PFSK-1 (cell line): Measurements from ENCODE around the gene FOXK2.

Experiments used
- FOXP2 ChIP-seq: optimal IDR thresholded peaks from 2 replicates; pipeline ENCODE3; 2011; ENCODE audit warnings: borderline replicate concordance, control low read depth, inconsistent platforms; ENCODE audit not compliant: insufficient read depth; ENCODE audit errors: extremely low read length, extremely low read depth
- POLR2AphosphoS5 ChIP-seq: IDR thresholded peaks from 2 replicates; pipeline ENCODE4 v1.6.1; 2012; ENCODE audit warnings: low read depth, mild to moderate bottlenecking, control low read depth, low read length, moderate library complexity
- SIN3A ChIP-seq: IDR thresholded peaks from 2 replicates; pipeline ENCODE4 v1.6.1; 2012; ENCODE audit warnings: mild to moderate bottlenecking, low read length, moderate library complexity, borderline replicate concordance; ENCODE audit not compliant: insufficient read depth
- TAF1 ChIP-seq: IDR thresholded peaks from 2 replicates; pipeline ENCODE4 v1.6.1; 2012; ENCODE audit warnings: low read length, control low read depth, borderline replicate concordance; ENCODE audit not compliant: insufficient read depth
- TF ChIP-seq, protein P1 (sequence below), 2 experiments: IDR thresholded peaks; 2 replicates each; pipeline versions ENCODE4 v1.6.1 to v1.8.0; 2011 to 2012; ENCODE audit warnings: low read depth in 2 of 2, low read length in 2 of 2, control low read depth in 1 of 2, inconsistent platforms in 1 of 2, mild to moderate bottlenecking in 1 of 2, moderate library complexity in 1 of 2; ENCODE audit not compliant: insufficient read depth in 1 of 2

DNA sequence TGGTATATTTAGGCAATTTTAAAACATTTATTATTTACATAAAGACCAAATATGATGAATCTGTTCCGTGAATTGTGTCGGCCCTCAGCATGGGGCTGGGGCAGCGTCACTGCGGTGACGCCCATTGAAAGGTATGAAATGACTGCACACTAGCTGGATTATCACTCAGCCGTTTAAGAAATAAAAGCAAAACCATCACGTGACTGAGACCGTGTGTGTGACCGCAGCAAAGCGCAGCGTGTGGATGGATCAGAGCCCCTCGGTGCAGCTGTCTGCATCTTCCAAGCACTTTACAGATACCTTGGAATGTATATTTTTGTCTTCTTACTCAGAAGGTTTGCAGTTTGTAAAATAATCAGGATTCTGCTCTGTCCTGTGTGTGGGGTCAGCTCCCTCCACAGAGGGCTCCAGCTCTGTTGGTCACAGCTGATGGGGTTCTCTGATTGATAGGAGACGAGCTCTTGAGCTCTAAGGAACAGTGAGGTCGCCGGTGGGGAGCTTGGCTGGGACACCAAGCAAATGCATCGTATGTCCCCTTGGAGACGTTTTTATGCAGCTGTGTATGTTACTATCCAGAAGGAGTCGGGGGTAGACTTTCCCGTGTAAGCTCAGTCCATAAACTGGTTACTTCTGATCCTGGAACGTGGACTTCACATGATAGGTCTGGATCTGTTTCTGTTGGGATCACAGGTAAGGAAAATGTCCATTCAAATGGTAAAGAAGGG is 83.6 kb downstream of the FOXK2 start:
- TF ChIP-seq POLR2AphosphoS5: no peak
- no peak for TF ChIP-seq SIN3A
- no peak for TF ChIP-seq TAF1
- TF ChIP-seq, protein P1, sequence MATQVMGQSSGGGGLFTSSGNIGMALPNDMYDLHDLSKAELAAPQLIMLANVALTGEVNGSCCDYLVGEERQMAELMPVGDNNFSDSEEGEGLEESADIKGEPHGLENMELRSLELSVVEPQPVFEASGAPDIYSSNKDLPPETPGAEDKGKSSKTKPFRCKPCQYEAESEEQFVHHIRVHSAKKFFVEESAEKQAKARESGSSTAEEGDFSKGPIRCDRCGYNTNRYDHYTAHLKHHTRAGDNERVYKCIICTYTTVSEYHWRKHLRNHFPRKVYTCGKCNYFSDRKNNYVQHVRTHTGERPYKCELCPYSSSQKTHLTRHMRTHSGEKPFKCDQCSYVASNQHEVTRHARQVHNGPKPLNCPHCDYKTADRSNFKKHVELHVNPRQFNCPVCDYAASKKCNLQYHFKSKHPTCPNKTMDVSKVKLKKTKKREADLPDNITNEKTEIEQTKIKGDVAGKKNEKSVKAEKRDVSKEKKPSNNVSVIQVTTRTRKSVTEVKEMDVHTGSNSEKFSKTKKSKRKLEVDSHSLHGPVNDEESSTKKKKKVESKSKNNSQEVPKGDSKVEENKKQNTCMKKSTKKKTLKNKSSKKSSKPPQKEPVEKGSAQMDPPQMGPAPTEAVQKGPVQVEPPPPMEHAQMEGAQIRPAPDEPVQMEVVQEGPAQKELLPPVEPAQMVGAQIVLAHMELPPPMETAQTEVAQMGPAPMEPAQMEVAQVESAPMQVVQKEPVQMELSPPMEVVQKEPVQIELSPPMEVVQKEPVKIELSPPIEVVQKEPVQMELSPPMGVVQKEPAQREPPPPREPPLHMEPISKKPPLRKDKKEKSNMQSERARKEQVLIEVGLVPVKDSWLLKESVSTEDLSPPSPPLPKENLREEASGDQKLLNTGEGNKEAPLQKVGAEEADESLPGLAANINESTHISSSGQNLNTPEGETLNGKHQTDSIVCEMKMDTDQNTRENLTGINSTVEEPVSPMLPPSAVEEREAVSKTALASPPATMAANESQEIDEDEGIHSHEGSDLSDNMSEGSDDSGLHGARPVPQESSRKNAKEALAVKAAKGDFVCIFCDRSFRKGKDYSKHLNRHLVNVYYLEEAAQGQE (IDR thresholded peaks at IDR 0.05; ENCODE audit: insufficient read depth in 1 of 2, low read depth in 2 of 2, low read length in 2 of 2): no peak
- TF ChIP-seq FOXP2: no peak
